H9 (cell line): Measurements from ENCODE around the gene RBMS3. TPM values are rescaled to one million over a fixed set of nuclear protein-coding genes. Genes with fewer than 3 reads are reported as not detected.

Experiments
- DNase-seq: peaks from one replicate; pipeline ENCODE4 v3.0.0-alpha.2; 2017
- H2AFZ ChIP-seq: one replicate; pipeline ENCODE4 v1.6.1; 2013; ENCODE audit warnings: mild to moderate bottlenecking, low read length, control low read depth, moderate library complexity
- H2AK5ac ChIP-seq: 2 replicates; pipeline ENCODE4 v1.6.1; 2013; ENCODE audit warnings: low read length, control low read depth, mixed read lengths; ENCODE audit not compliant: insufficient read length
- H2BK120ac ChIP-seq: one replicate; pipeline ENCODE4 v1.6.1; 2013; ENCODE audit warnings: low read depth, mild to moderate bottlenecking, low read length, control low read depth, inconsistent platforms; ENCODE audit not compliant: poor library complexity, severe bottlenecking
- H2BK12ac ChIP-seq: 2 replicates; pipeline ENCODE4 v1.6.1; 2013; ENCODE audit warnings: low read length, control low read depth, mixed read lengths, low read depth; ENCODE audit not compliant: insufficient read length
- H2BK15ac ChIP-seq: 2 replicates; pipeline ENCODE4 v1.6.1; 2013; ENCODE audit warnings: low read depth, low read length, control low read depth
- H2BK20ac ChIP-seq: one replicate; pipeline ENCODE4 v1.6.1; 2013; ENCODE audit warnings: low read depth, mild to moderate bottlenecking, low read length, control low read depth, inconsistent platforms; ENCODE audit not compliant: poor library complexity, severe bottlenecking
- H2BK5ac ChIP-seq: 2 replicates; pipeline ENCODE4 v1.6.1; 2013; ENCODE audit warnings: low read length, control low read depth, mixed read lengths; ENCODE audit not compliant: insufficient read length
- H3K14ac ChIP-seq: 2 replicates; pipeline ENCODE4 v1.6.1; 2013; ENCODE audit warnings: low read length, control low read depth; ENCODE audit not compliant: insufficient read depth
- H3K18ac ChIP-seq: 2 replicates; pipeline ENCODE4 v1.6.1; 2013; ENCODE audit warnings: low read depth, mild to moderate bottlenecking, mixed read lengths, low read length, control low read depth; ENCODE audit not compliant: insufficient read length
- H3K23ac ChIP-seq: 2 replicates; pipeline ENCODE4 v1.6.1; 2013; ENCODE audit warnings: low read length, control low read depth, mixed read lengths, low read depth; ENCODE audit not compliant: insufficient read length
- H3K23me2 ChIP-seq: 2 replicates; pipeline ENCODE4 v1.6.1; 2013; ENCODE audit warnings: low read depth, mild to moderate bottlenecking, mixed read lengths, low read length, control low read depth; ENCODE audit not compliant: insufficient read length, poor library complexity, severe bottlenecking
- H3K27ac ChIP-seq: 2 replicates; pipeline ENCODE4 v1.5.1; 2013; ENCODE audit warnings: low read length, control low read depth, mixed read lengths, low read depth; ENCODE audit not compliant: insufficient read length
- H3K27me3 ChIP-seq: 2 replicates; pipeline ENCODE4 v1.6.1; 2013; ENCODE audit warnings: low read length, control low read depth, inconsistent platforms; ENCODE audit not compliant: insufficient read depth
- H3K4ac ChIP-seq: 2 replicates; pipeline ENCODE4 v1.6.1; 2013; ENCODE audit warnings: low read depth, mild to moderate bottlenecking, control low read depth, inconsistent platforms, low read length, moderate library complexity
- H3K4me1 ChIP-seq: 2 replicates; pipeline ENCODE4 v1.6.1; 2013; ENCODE audit warnings: low read length, control low read depth, inconsistent platforms; ENCODE audit not compliant: insufficient read depth
- H3K4me2 ChIP-seq: 2 replicates; pipeline ENCODE4 v1.6.1; 2013; ENCODE audit warnings: low read length, control low read depth, mixed read lengths; ENCODE audit not compliant: insufficient read length, insufficient read depth
- H3K56ac ChIP-seq: 2 replicates; pipeline ENCODE4 v1.6.1; 2013; ENCODE audit warnings: low read depth, mild to moderate bottlenecking, mixed read lengths, low read length, control low read depth; ENCODE audit not compliant: insufficient read length
- H3K79me1 ChIP-seq: 2 replicates; pipeline ENCODE4 v1.6.1; 2013; ENCODE audit warnings: low read depth, mild to moderate bottlenecking, moderate library complexity, low read length, control low read depth, inconsistent platforms; ENCODE audit not compliant: insufficient read depth, poor library complexity, severe bottlenecking
- H3K79me2 ChIP-seq: 2 replicates; pipeline ENCODE4 v1.6.1; 2013; ENCODE audit warnings: low read length, control low read depth, inconsistent platforms; ENCODE audit not compliant: insufficient read depth
- H3K9ac ChIP-seq: 2 replicates; pipeline ENCODE4 v1.6.1; 2013; ENCODE audit warnings: low read length, control low read depth, mixed read lengths; ENCODE audit not compliant: insufficient read length; ENCODE audit errors: extremely low read depth
- H3K9me3 ChIP-seq: one replicate; pipeline ENCODE4 v1.6.1; 2013; ENCODE audit warnings: low read depth, low read length, inconsistent platforms; ENCODE audit not compliant: control insufficient read depth
- H3T11ph ChIP-seq: one replicate; pipeline ENCODE4 v1.6.1; 2013; ENCODE audit warnings: mild to moderate bottlenecking, low read length, control low read depth, inconsistent platforms
- H4K20me1 ChIP-seq: one replicate; pipeline ENCODE4 v1.6.1; 2013; ENCODE audit not compliant: control insufficient read depth, insufficient read length, insufficient read depth
- H4K5ac ChIP-seq: 2 replicates; pipeline ENCODE4 v1.6.1; 2013; ENCODE audit warnings: low read depth, mild to moderate bottlenecking, mixed read lengths, low read length, control low read depth; ENCODE audit not compliant: insufficient read length
- H4K8ac ChIP-seq: replicated peaks from 2 replicates; pipeline ENCODE4 v1.6.1; 2013; ENCODE audit warnings: low read length, control low read depth, mixed read lengths, low read depth; ENCODE audit not compliant: insufficient read length
- H4K91ac ChIP-seq: 2 replicates; pipeline ENCODE4 v1.6.1; 2013; ENCODE audit warnings: low read depth, mild to moderate bottlenecking, moderate library complexity, mixed read lengths, low read length, control low read depth; ENCODE audit not compliant: insufficient read length
- H3K27ac Mint-ChIP-seq, 3 experiments: 2 replicates in 2 of 3; 3 replicates in 1 of 3; pipeline ENCODE4 v1.8.0; 2020 to 2021; ENCODE audit warnings: mixed read lengths in 3 of 3, mild to moderate bottlenecking in 1 of 3, moderate library complexity in 1 of 3
- H3K27me3 Mint-ChIP-seq: 2 replicates; pipeline ENCODE4 v1.8.0; 2021; ENCODE audit warnings: low read depth, mild to moderate bottlenecking, moderate library complexity, mixed read lengths
- H3K36me3 Mint-ChIP-seq, 3 experiments: 2 replicates in 2 of 3; 3 replicates in 1 of 3; pipeline ENCODE4 v1.8.0; 2020 to 2021; ENCODE audit warnings: low read depth in 3 of 3, mixed read lengths in 3 of 3; ENCODE audit not compliant: insufficient read depth in 1 of 3
- H3K4me1 Mint-ChIP-seq, 2 experiments: 2 replicates each; pipeline ENCODE4 v1.8.0; 2020; ENCODE audit warnings: mixed read lengths in 2 of 2
- H3K4me3 Mint-ChIP-seq, 2 experiments: 2 replicates in 1 of 2; 3 replicates in 1 of 2; pipeline ENCODE4 v1.8.0; 2020 to 2021; ENCODE audit warnings: mild to moderate bottlenecking in 2 of 2, mixed read lengths in 2 of 2, moderate library complexity in 1 of 2
- H3K9me3 Mint-ChIP-seq, 2 experiments: 2 replicates in 1 of 2; 3 replicates in 1 of 2; pipeline ENCODE4 v1.8.0; 2020; ENCODE audit warnings: mild to moderate bottlenecking in 2 of 2, mixed read lengths in 2 of 2, moderate library complexity in 1 of 2
- CTCF ChIP-seq: fragments of 200-600 bp; sonication (generic); conservative IDR thresholded peaks from 3 replicates; pipeline ENCODE4 v1.8.0; 2021; ENCODE audit warnings: antibody characterized with exemption, mild to moderate bottlenecking
- WGBS: extraction: QIAGEN DNeasy Blood & Tissue Kit; methylation state at CpG from one replicate; pipeline ENCODE4 v1.1.7; 2013; ENCODE audit warnings: missing lambda C conversion rate, low lambda C conversion rate, mixed read lengths; ENCODE audit not compliant: insufficient read length; ENCODE audit errors: extremely low coverage; 5-methylcytosine and 5-hydroxymethylcytosine counted together
- total RNA-seq: library from RNA; stranded (reverse); gene quantifications from 2 replicates; pipeline ENCODE4 v1.2.1, GENCODE V29; 2021

Gene RBMS3
- total RNA-seq, 1 experiment from 2014 or later, result 8.1 TPM

GRCh38 chr3:29271475-29271874 lies 9.4 kb upstream of the RBMS3 start:
- WGBS, result no CpG with 5 or more reads among the region's 3 CpGs
- no peaks in the 10 kb centered on the region for H3K4me1 ChIP-seq
- H2BK120ac ChIP-seq, result no peak overlapping the region
- no peak for TF ChIP-seq CTCF
- H3K9me3 ChIP-seq, result no peaks in the 10 kb centered on the region
- Mint-ChIP-seq H3K4me3 (no peak overlapping the region), H3K27ac (no peak overlapping the region), H3K9me3 (no peaks in the 10 kb centered on the region), H3K4me1 (0 out of 4 replicates have a peak, but pooled peaks cover 0 to 3% of the 10 kb centered on the region in 2 experiments), H3K36me3 (no peaks in the 10 kb centered on the region), H3K27me3 (no peaks in the 10 kb centered on the region)
- H3K4ac ChIP-seq, result no peak overlapping the region
- H2AFZ ChIP-seq, result no peak overlapping the region
- no peaks in the 10 kb centered on the region for H3K23me2 ChIP-seq
- no peak overlapping the region for H3K9ac ChIP-seq
- no peaks in the 10 kb centered on the region for H4K20me1 ChIP-seq
- no peak overlapping the region for H3K27ac ChIP-seq
- H3K4me2 ChIP-seq, result no peak overlapping the region
- no peak overlapping the region for H2BK12ac ChIP-seq
- no peak overlapping the region for H3K23ac ChIP-seq
- H3K18ac ChIP-seq, result no peak overlapping the region
- no peak for DNase-seq
- no peaks in the 10 kb centered on the region for H3K79me1 ChIP-seq
- no peaks in the 10 kb centered on the region for H3K27me3 ChIP-seq
- H2BK15ac ChIP-seq, result no peak overlapping the region
- no peak overlapping the region for H3K56ac ChIP-seq
- no peak overlapping the region for H2BK20ac ChIP-seq
- no peak overlapping the region for H4K91ac ChIP-seq
- no peak overlapping the region for H2BK5ac ChIP-seq
- no peak overlapping the region for H3K14ac ChIP-seq
- no peaks in the 10 kb centered on the region for H3K79me2 ChIP-seq
- H3T11ph ChIP-seq, result no peak overlapping the region
- no peak overlapping the region for H4K8ac ChIP-seq
- H4K5ac ChIP-seq, result no peak overlapping the region
- no peak overlapping the region for H2AK5ac ChIP-seq
